Measurements from ENCODE around the gene MMAB. TPM values are rescaled to one million over a fixed set of nuclear protein-coding genes. Genes with fewer than 3 reads are reported as not detected.
A peak's percentile ranks its signal among the peaks of the same experiment; 100 is the strongest.

MMAB gene
- total RNA-seq, 2 experiments from 2014 or later = 36.0 to 38.0 TPM

GRCh38 chr12:109578330-109578927 lies 5.1 kb upstream of the MMAB start:
- peaks cover 35% of the 10 kb centered on the region for H3K36me3 Mint-ChIP-seq (ENCODE audit: low read depth)
- no peak for DNase-seq
- H3K27me3 Mint-ChIP-seq = no peaks in the 10 kb centered on the region
- no peak overlapping the region for H3K27ac Mint-ChIP-seq
- peaks cover 16% of the 10 kb centered on the region for H3K4me1 Mint-ChIP-seq
- CTCF ChIA-PET = interaction anchor here (0.5 to 1.0 kb wide), 2 partner anchors 19 to 521 kb away, joined by 3 read pairs; no protein-coding TSS in a partner anchor
- H3K4me3 Mint-ChIP-seq = no peak overlapping the region
- no peaks in the 10 kb centered on the region for H3K9me3 Mint-ChIP-seq
- POLR2A ChIA-PET = no interaction called here

GRCh38 chr12:109577311-109577710 lies 4.0 kb upstream of the MMAB start:
- H3K4me1 Mint-ChIP-seq = peaks cover 26% of the 10 kb centered on the region
- ChIA-PET POLR2A (no interaction called here), CTCF (no interaction called here)
- H3K4me3 Mint-ChIP-seq = no peak overlapping the region
- no peak for DNase-seq
- H3K27me3 Mint-ChIP-seq = no peaks in the 10 kb centered on the region
- no peaks in the 10 kb centered on the region for H3K9me3 Mint-ChIP-seq
- peaks cover 35% of the 10 kb centered on the region for H3K36me3 Mint-ChIP-seq (ENCODE audit: low read depth)
- no peak overlapping the region for H3K27ac Mint-ChIP-seq

GRCh38 chr12:109575683-109576082 lies 2.4 kb upstream of the MMAB start:
- Mint-ChIP-seq H3K9me3 (no peaks in the 10 kb centered on the region), H3K27ac (no peak overlapping the region), H3K4me3 (no peak overlapping the region), H3K36me3 (ENCODE audit: low read depth) (peaks cover 26% of the 10 kb centered on the region), H3K27me3 (no peaks in the 10 kb centered on the region), H3K4me1 (peaks cover 33% of the 10 kb centered on the region)
- CTCF ChIA-PET = interaction anchor here (0.9 kb wide), 1 partner anchor 22 kb away, joined by 4 read pairs; no protein-coding TSS in a partner anchor
- POLR2A ChIA-PET = interaction anchor here (1.4 kb wide), 1 partner anchor 10 kb away, joined by 3 read pairs; no protein-coding TSS in a partner anchor
- DNase-seq = no peak

GRCh38 chr12:109573914-109574244 lies 575 bp upstream of the MMAB start:
- Mint-ChIP-seq H3K27me3 (no peaks in the 10 kb centered on the region), H3K9me3 (no peaks in the 10 kb centered on the region), H3K27ac (peak overlapping the region; percentile 83), H3K36me3 (ENCODE audit: low read depth) (peaks cover 18% of the 10 kb centered on the region), H3K4me3 (peak overlapping the region; percentile 89), H3K4me1 (peaks cover 33% of the 10 kb centered on the region)
- DNase-seq = no peak
- ChIA-PET POLR2A (interaction anchor here (0.7 to 2.0 kb wide), 8 partner anchors 8 to 97 kb away, joined by 3 to 9 read pairs (median 6); partner anchors contain the start of genes KCTD10 and UBE3B), CTCF (interaction anchor here (0.7 to 2.1 kb wide), 6 partner anchors 24 to 271 kb away, joined by 3 to 12 read pairs (median 6); partner anchors contain the start of genes KCTD10 and UBE3B)

GRCh38 chr12:109572506-109572845 lies 828 bp downstream of the MMAB start:
- H3K4me3 Mint-ChIP-seq = peak overlapping the region; percentile 89
- POLR2A ChIA-PET = interaction anchor here (1.2 to 2.0 kb wide), 3 partner anchors 17 to 95 kb away, joined by 5 to 8 read pairs (median 5); partner anchors contain the start of genes KCTD10 and UBE3B

GRCh38 chr12:109571773-109572505 lies 1.4 kb downstream of the MMAB start:
- H3K4me1 Mint-ChIP-seq = peaks cover 33% of the 10 kb centered on the region
- CTCF ChIA-PET = interaction anchor here (0.7 to 2.1 kb wide), 7 partner anchors 11 to 273 kb away, joined by 3 to 8 read pairs (median 4); no protein-coding TSS in a partner anchor
- H3K9me3 Mint-ChIP-seq = no peaks in the 10 kb centered on the region
- no peak for DNase-seq
- POLR2A ChIA-PET = interaction anchor here (1.2 kb wide), 1 partner anchor 95 kb away, joined by 5 read pairs; the partner anchor contains the start of genes KCTD10 and UBE3B
- no peaks in the 10 kb centered on the region for H3K27me3 Mint-ChIP-seq
- H3K4me3 Mint-ChIP-seq = peak overlapping the region; percentile 89
- H3K36me3 Mint-ChIP-seq (ENCODE audit: low read depth) = peaks cover 8% of the 10 kb centered on the region
- no peak overlapping the region for H3K27ac Mint-ChIP-seq

More at GRCh38 chr12:109572506-109572845, 828 bp downstream of the MMAB start:
- no peaks in the 10 kb centered on the region for H3K9me3 Mint-ChIP-seq
- H3K4me1 Mint-ChIP-seq = peaks cover 33% of the 10 kb centered on the region
- H3K27me3 Mint-ChIP-seq = no peaks in the 10 kb centered on the region
- CTCF ChIA-PET = interaction anchor here (0.7 to 2.1 kb wide), 7 partner anchors 10 to 273 kb away, joined by 3 to 8 read pairs (median 4); no protein-coding TSS in a partner anchor
- no peak for DNase-seq
- H3K27ac Mint-ChIP-seq = peak overlapping the region; percentile 83
- peaks cover 10% of the 10 kb centered on the region for H3K36me3 Mint-ChIP-seq (ENCODE audit: low read depth)

- CTCF ChIA-PET = no interaction called here
- H3K27me3 Mint-ChIP-seq = no peaks in the 10 kb centered on the region
- H3K36me3 Mint-ChIP-seq (ENCODE audit: low read depth) = peaks cover 14% of the 10 kb centered on the region
- H3K4me1 Mint-ChIP-seq = peaks cover 18% of the 10 kb centered on the region
- DNase-seq = no peak
- H3K4me3 Mint-ChIP-seq = no peak overlapping the region
- H3K9me3 Mint-ChIP-seq = no peaks in the 10 kb centered on the region
- no peak overlapping the region for H3K27ac Mint-ChIP-seq
- POLR2A ChIA-PET = no interaction called here
Measured at GRCh38 chr12:109568486-109568885, 4.8 kb downstream of the MMAB start.

- no peak overlapping the region for H3K4me3 Mint-ChIP-seq
- DNase-seq = no peak
- peaks cover 14% of the 10 kb centered on the region for H3K4me1 Mint-ChIP-seq
- POLR2A ChIA-PET = no interaction called here
- peaks cover 17% of the 10 kb centered on the region for H3K36me3 Mint-ChIP-seq (ENCODE audit: low read depth)
- no peaks in the 10 kb centered on the region for H3K9me3 Mint-ChIP-seq
- CTCF ChIA-PET = no interaction called here
- H3K27ac Mint-ChIP-seq = no peak overlapping the region
- no peaks in the 10 kb centered on the region for H3K27me3 Mint-ChIP-seq
Measured at GRCh38 chr12:109567967-109568366, 5.3 kb downstream of the MMAB start.

- peaks cover 7% of the 10 kb centered on the region for H3K4me1 Mint-ChIP-seq
Measured at GRCh38 chr12:109567296-109567695, 6.0 kb downstream of the MMAB start.

GRCh38 chr12:109566424-109566823 lies 6.9 kb downstream of the MMAB start:
- Mint-ChIP-seq H3K36me3 (ENCODE audit: low read depth) (peaks cover 31% of the 10 kb centered on the region), H3K4me3 (no peak overlapping the region), H3K4me1 (peaks cover 2% of the 10 kb centered on the region), H3K27ac (no peak overlapping the region), H3K27me3 (no peaks in the 10 kb centered on the region), H3K9me3 (peaks cover 8% of the 10 kb centered on the region)
- ChIA-PET CTCF (no interaction called here), POLR2A (interaction anchor here (1.1 kb wide), 1 partner anchor 10 kb away, joined by 3 read pairs; no protein-coding TSS in a partner anchor)
- no peak for DNase-seq

More at GRCh38 chr12:109567296-109567695, 6.0 kb downstream of the MMAB start:
- H3K27me3 Mint-ChIP-seq = no peaks in the 10 kb centered on the region
- H3K27ac Mint-ChIP-seq = no peak overlapping the region
- POLR2A ChIA-PET = interaction anchor here (0.6 kb wide), 1 partner anchor 193 kb away, joined by 3 read pairs; no protein-coding TSS in a partner anchor
- DNase-seq = no peak
- peaks cover 3% of the 10 kb centered on the region for H3K9me3 Mint-ChIP-seq
- no peak overlapping the region for H3K4me3 Mint-ChIP-seq
- CTCF ChIA-PET = no interaction called here
- peaks cover 23% of the 10 kb centered on the region for H3K36me3 Mint-ChIP-seq (ENCODE audit: low read depth)

GRCh38 chr12:109563291-109564284 lies 9.7 kb downstream of the MMAB start:
- no peaks in the 10 kb centered on the region for H3K27me3 Mint-ChIP-seq
- no peak for DNase-seq
- H3K4me3 Mint-ChIP-seq = no peak overlapping the region
- H3K27ac Mint-ChIP-seq = no peak overlapping the region
- H3K4me1 Mint-ChIP-seq = no peaks in the 10 kb centered on the region
- ChIA-PET CTCF (no interaction called here), POLR2A (no interaction called here)
- peaks cover 8% of the 10 kb centered on the region for H3K9me3 Mint-ChIP-seq
- peaks cover 35% of the 10 kb centered on the region for H3K36me3 Mint-ChIP-seq (ENCODE audit: low read depth)

GRCh38 chr12:109562871-109563270 lies 10.4 kb downstream of the MMAB start:
- Mint-ChIP-seq H3K27ac (no peak overlapping the region), H3K27me3 (no peaks in the 10 kb centered on the region), H3K4me3 (no peak overlapping the region), H3K9me3 (peaks cover 8% of the 10 kb centered on the region), H3K4me1 (no peaks in the 10 kb centered on the region), H3K36me3 (ENCODE audit: low read depth) (peaks cover 35% of the 10 kb centered on the region)
- CTCF ChIA-PET = no interaction called here
- DNase-seq = no peak
- POLR2A ChIA-PET = no interaction called here

All from activated CD4-positive, alpha-beta memory T cell treated with anti-CD3 and anti-CD28 coated beads, Interleukin-2, amount 10 ng/mL, durations not matched to agents 7 days and 5 days (primary cell).